Neural cell (in vitro differentiated cells): Measurements from ENCODE around the gene FGL2. TPM values are rescaled to one million over a fixed set of nuclear protein-coding genes. Genes with fewer than 3 reads are reported as not detected.
"Not testable (repeated sequence)": the region's sequence is repeated elsewhere in the genome, so short reads cannot be mapped to it uniquely, and the experiment has no call there.

Experiments used
- H2AFZ ChIP-seq: fragments of 200-600, 300-800 bp; sonication (generic), shearing (Covaris generic); 2 replicates; pipeline ENCODE4 v1.6.0; 2014; ENCODE audit warnings: low read depth, mild to moderate bottlenecking, antibody characterized with exemption, low read length, moderate library complexity
- H3F3A ChIP-seq: fragments of 200-600 bp; shearing (Covaris generic); 2 replicates; pipeline ENCODE4 v1.6.1; 2016; ENCODE audit warnings: mild to moderate bottlenecking, moderate library complexity, mixed read lengths, antibody characterized with exemption, low read length; ENCODE audit not compliant: insufficient read depth, poor library complexity, severe bottlenecking
- H3K27ac ChIP-seq: fragments of 200-600, 300-800 bp; sonication (generic), shearing (Covaris generic); 2 replicates; pipeline ENCODE4 v1.5.1; 2014; ENCODE audit warnings: mild to moderate bottlenecking, low read length, moderate library complexity
- H3K27me3 ChIP-seq: fragments of 300-800, 200-600 bp; sonication (generic), shearing (Covaris generic); 2 replicates; pipeline ENCODE4 v1.6.0; 2014; ENCODE audit warnings: mild to moderate bottlenecking, low read depth, low read length, moderate library complexity; ENCODE audit not compliant: insufficient read depth
- H3K36me3 ChIP-seq: fragments of 300-800, 200-600 bp; sonication (generic), shearing (Covaris generic); 2 replicates; pipeline ENCODE4 v1.5.1; 2014; ENCODE audit warnings: mild to moderate bottlenecking, antibody characterized with exemption, low read length, moderate library complexity; ENCODE audit not compliant: insufficient read depth
- H3K4me2 ChIP-seq: fragments of 300-800, 200-600 bp; sonication (generic), shearing (Covaris generic); 2 replicates; pipeline ENCODE4 v1.6.0; 2014; ENCODE audit warnings: mild to moderate bottlenecking, low read length
- H3K4me3 ChIP-seq: fragments of 300-800, 200-600 bp; sonication (generic), shearing (Covaris generic); 2 replicates; pipeline ENCODE4 v1.5.1; 2014; ENCODE audit warnings: mild to moderate bottlenecking, low read length, moderate library complexity
- H3K79me2 ChIP-seq: fragments of 200-600 bp; shearing (Covaris generic); replicated peaks from 2 replicates; pipeline ENCODE4 v1.6.0; 2014; ENCODE audit warnings: mild to moderate bottlenecking, low read length, moderate library complexity; ENCODE audit not compliant: insufficient read depth
- H3K9ac ChIP-seq: fragments of 300-800, 200-600 bp; sonication (generic), shearing (Covaris generic); 2 replicates; pipeline ENCODE4 v1.6.1; 2016; ENCODE audit warnings: mild to moderate bottlenecking, low read length, mixed read lengths
- H3K9me2 ChIP-seq: fragments of 200-600 bp; shearing (Covaris generic); 2 replicates; pipeline ENCODE4 v1.6.1; 2016; ENCODE audit warnings: mild to moderate bottlenecking, low read length, mixed read lengths; ENCODE audit not compliant: insufficient read depth
- H3K9me3 ChIP-seq: fragments of 200-600, 300-800 bp; sonication (generic), shearing (Covaris generic); 2 replicates; pipeline ENCODE4 v1.6.1; 2016; ENCODE audit warnings: mild to moderate bottlenecking, mixed run types, low read length, moderate library complexity, mixed read lengths
- H4K20me1 ChIP-seq: fragments of 200-600 bp; shearing (Covaris generic); 2 replicates; pipeline ENCODE4 v1.6.1; 2016; ENCODE audit warnings: mild to moderate bottlenecking, mixed run types; ENCODE audit not compliant: insufficient read depth
- EP300 ChIP-seq: fragments of 450-650 bp; conservative IDR thresholded peaks from 2 replicates; pipeline ENCODE4 v1.6.1; 2014; ENCODE audit warnings: antibody characterized with exemption, mild to moderate bottlenecking, moderate library complexity; ENCODE audit not compliant: poor library complexity, severe bottlenecking
- EZH2 ChIP-seq: fragments of 200-600, 300-800 bp; shearing (Covaris generic), sonication (generic); IDR thresholded peaks from 2 replicates; pipeline ENCODE4 v1.6.1; 2014; ENCODE audit warnings: antibody characterized with exemption, low read length, borderline replicate concordance, mild to moderate bottlenecking; ENCODE audit not compliant: insufficient read depth, poor library complexity, severe bottlenecking
- MXI1 ChIP-seq: fragments of 450-650 bp; conservative IDR thresholded peaks from 2 replicates; pipeline ENCODE4 v1.6.1; 2014; ENCODE audit warnings: antibody characterized with exemption, mild to moderate bottlenecking; ENCODE audit not compliant: poor library complexity, severe bottlenecking
- POLR2AphosphoS5 ChIP-seq: IDR thresholded peaks from 2 replicates; pipeline ENCODE4 v1.6.1; 2012
- RAD21 ChIP-seq: fragments of 450-650 bp; conservative IDR thresholded peaks from 2 replicates; pipeline ENCODE4 v1.6.1; 2014; ENCODE audit warnings: antibody characterized with exemption, mild to moderate bottlenecking, moderate library complexity
- SMC3 ChIP-seq: fragments of 450-650 bp; conservative IDR thresholded peaks from 2 replicates; pipeline ENCODE4 v1.6.1; 2014; ENCODE audit warnings: antibody characterized with exemption, mild to moderate bottlenecking, moderate library complexity; ENCODE audit not compliant: poor library complexity
- TAF1 ChIP-seq: IDR thresholded peaks from 2 replicates; pipeline ENCODE4 v1.6.1; 2012; ENCODE audit warnings: low read depth
- polyA plus RNA-seq: library from polyadenylated mRNA; depleted of rRNA; stranded (reverse); fragments of >200 nt; gene quantifications from 2 replicates; pipeline ENCODE4 v1.2.3, GENCODE V29; 2014
- TF ChIP-seq, protein P1 (sequence below): IDR thresholded peaks from 2 replicates; pipeline ENCODE4 v1.6.1; 2012; ENCODE audit warnings: borderline replicate concordance
- TF ChIP-seq, protein P2 (sequence below): fragments of 450-650 bp; IDR thresholded peaks from 2 replicates; pipeline ENCODE4 v1.5.1; 2014; ENCODE audit warnings: antibody characterized with exemption, mild to moderate bottlenecking, moderate library complexity; ENCODE audit not compliant: poor library complexity, severe bottlenecking

Gene FGL2
- polyA plus RNA-seq, 1 donor from 2014 or later, result 0.22 TPM

DNA sequence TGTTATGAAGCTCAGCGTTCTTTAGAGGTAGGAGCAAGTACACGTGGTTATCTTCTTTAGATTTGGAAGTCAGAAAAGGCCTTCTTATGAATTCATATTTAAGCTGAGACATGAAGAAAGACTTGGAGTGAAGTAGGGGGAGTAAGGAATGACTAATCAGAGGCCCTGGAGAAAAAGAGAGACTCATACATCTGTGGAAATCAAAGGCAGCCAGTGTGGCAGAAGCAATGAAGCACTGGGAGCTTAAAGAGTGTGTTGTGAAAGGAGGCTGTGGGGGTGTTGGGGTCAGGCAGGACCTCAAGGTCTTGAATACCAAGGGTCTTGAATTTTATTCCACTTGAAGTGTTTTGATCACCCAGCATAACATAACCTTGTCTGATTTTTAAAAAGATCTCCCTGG lies 35.7 kb upstream of the FGL2 start:
- Histone ChIP-seq H2AFZ (no peak overlapping the region), H3K9ac (no peak overlapping the region), H3K36me3 (no peaks in the 10 kb centered on the region), H3F3A (no peaks in the 10 kb centered on the region), H3K79me2 (no peaks in the 10 kb centered on the region), H4K20me1 (no peaks in the 10 kb centered on the region), H3K9me2 (no peaks in the 10 kb centered on the region), H3K27ac (no peak overlapping the region), H3K4me2 (no peak overlapping the region), H3K27me3 (no peaks in the 10 kb centered on the region), H3K9me3 (no peaks in the 10 kb centered on the region), H3K4me3 (no peak overlapping the region)
- TF ChIP-seq POLR2AphosphoS5, result no peak
- no peak for TF ChIP-seq RAD21
- TF ChIP-seq, protein P1, sequence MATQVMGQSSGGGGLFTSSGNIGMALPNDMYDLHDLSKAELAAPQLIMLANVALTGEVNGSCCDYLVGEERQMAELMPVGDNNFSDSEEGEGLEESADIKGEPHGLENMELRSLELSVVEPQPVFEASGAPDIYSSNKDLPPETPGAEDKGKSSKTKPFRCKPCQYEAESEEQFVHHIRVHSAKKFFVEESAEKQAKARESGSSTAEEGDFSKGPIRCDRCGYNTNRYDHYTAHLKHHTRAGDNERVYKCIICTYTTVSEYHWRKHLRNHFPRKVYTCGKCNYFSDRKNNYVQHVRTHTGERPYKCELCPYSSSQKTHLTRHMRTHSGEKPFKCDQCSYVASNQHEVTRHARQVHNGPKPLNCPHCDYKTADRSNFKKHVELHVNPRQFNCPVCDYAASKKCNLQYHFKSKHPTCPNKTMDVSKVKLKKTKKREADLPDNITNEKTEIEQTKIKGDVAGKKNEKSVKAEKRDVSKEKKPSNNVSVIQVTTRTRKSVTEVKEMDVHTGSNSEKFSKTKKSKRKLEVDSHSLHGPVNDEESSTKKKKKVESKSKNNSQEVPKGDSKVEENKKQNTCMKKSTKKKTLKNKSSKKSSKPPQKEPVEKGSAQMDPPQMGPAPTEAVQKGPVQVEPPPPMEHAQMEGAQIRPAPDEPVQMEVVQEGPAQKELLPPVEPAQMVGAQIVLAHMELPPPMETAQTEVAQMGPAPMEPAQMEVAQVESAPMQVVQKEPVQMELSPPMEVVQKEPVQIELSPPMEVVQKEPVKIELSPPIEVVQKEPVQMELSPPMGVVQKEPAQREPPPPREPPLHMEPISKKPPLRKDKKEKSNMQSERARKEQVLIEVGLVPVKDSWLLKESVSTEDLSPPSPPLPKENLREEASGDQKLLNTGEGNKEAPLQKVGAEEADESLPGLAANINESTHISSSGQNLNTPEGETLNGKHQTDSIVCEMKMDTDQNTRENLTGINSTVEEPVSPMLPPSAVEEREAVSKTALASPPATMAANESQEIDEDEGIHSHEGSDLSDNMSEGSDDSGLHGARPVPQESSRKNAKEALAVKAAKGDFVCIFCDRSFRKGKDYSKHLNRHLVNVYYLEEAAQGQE, result no peak
- TF ChIP-seq TAF1, result no peak
- TF ChIP-seq, protein P2, sequence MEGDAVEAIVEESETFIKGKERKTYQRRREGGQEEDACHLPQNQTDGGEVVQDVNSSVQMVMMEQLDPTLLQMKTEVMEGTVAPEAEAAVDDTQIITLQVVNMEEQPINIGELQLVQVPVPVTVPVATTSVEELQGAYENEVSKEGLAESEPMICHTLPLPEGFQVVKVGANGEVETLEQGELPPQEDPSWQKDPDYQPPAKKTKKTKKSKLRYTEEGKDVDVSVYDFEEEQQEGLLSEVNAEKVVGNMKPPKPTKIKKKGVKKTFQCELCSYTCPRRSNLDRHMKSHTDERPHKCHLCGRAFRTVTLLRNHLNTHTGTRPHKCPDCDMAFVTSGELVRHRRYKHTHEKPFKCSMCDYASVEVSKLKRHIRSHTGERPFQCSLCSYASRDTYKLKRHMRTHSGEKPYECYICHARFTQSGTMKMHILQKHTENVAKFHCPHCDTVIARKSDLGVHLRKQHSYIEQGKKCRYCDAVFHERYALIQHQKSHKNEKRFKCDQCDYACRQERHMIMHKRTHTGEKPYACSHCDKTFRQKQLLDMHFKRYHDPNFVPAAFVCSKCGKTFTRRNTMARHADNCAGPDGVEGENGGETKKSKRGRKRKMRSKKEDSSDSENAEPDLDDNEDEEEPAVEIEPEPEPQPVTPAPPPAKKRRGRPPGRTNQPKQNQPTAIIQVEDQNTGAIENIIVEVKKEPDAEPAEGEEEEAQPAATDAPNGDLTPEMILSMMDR, result no peak
- no peak for TF ChIP-seq MXI1
- no peak for TF ChIP-seq SMC3
- TF ChIP-seq EP300, result no peak

DNA sequence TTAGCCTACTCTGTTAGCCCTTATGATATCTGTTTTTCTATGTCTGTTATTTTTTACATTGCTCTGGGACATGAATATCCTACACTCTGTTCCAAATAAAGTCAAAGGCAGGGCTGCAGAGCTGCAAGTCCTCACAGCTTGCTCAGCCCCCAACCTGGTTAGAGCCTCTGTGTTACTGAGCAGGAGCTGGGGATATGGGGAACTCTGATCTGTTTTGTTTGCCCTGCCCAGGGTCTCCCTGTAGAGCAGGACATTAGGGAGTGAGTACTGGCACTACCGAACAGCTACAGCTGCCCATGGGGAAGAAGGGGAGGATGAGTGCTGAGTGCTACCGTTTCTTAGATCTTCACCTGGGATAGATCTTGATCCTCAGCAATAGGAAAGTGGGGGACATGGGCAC lies 32.8 kb upstream of the FGL2 start:
- Histone ChIP-seq H3F3A (no peaks in the 10 kb centered on the region), H3K4me2 (no peak overlapping the region), H3K27ac (no peak overlapping the region), H3K79me2 (no peaks in the 10 kb centered on the region), H3K36me3 (no peaks in the 10 kb centered on the region), H3K9ac (no peak overlapping the region), H4K20me1 (no peaks in the 10 kb centered on the region), H3K9me3 (no peaks in the 10 kb centered on the region), H3K9me2 (no peaks in the 10 kb centered on the region), H2AFZ (no peak overlapping the region), H3K27me3 (no peaks in the 10 kb centered on the region), H3K4me3 (no peak overlapping the region)
- no peak for TF ChIP-seq SMC3
- TF ChIP-seq TAF1, result no peak
- no peak for TF ChIP-seq EZH2
- TF ChIP-seq, protein P2, result no peak
- no peak for TF ChIP-seq MXI1
- TF ChIP-seq, protein P1, result no peak
- TF ChIP-seq EP300, result no peak
- TF ChIP-seq RAD21, result no peak
- no peak for TF ChIP-seq POLR2AphosphoS5

DNA sequence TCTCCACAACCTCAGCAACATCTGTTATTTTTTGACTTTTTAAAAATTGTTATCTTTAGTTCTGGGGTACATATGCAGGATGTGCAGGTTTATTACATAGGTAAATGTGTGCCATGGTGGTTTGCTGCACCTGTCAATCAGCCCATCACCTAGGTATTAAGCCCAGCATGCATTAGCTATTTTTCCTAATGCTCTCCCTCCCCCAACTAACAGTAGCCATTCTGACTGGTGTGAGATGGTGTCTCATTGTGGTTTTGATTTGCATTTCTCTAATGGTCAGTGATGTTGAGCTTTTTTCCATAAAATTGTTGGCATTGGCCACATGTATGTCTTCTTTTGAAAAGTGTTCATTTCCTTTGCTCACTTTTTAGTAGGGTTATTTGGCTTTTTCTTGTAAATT lies 29.2 kb upstream of the FGL2 start:
- H3K4me2 ChIP-seq, H3K4me3 ChIP-seq, H3F3A ChIP-seq, H3K79me2 ChIP-seq, H3K27ac ChIP-seq, H3K27me3 ChIP-seq, H3K9ac ChIP-seq, H3K9me2 ChIP-seq, H3K36me3 ChIP-seq, H3K9me3 ChIP-seq, H2AFZ ChIP-seq, H4K20me1 ChIP-seq: not testable (repeated sequence)
